Measurements from ENCODE around the gene FCHSD1. TPM values are rescaled to one million over a fixed set of nuclear protein-coding genes. Genes with fewer than 3 reads are reported as not detected.

The FCHSD1 gene
- total RNA-seq, 2 donors from 2014 or later = 42.6 to 47.0 TPM

DNA sequence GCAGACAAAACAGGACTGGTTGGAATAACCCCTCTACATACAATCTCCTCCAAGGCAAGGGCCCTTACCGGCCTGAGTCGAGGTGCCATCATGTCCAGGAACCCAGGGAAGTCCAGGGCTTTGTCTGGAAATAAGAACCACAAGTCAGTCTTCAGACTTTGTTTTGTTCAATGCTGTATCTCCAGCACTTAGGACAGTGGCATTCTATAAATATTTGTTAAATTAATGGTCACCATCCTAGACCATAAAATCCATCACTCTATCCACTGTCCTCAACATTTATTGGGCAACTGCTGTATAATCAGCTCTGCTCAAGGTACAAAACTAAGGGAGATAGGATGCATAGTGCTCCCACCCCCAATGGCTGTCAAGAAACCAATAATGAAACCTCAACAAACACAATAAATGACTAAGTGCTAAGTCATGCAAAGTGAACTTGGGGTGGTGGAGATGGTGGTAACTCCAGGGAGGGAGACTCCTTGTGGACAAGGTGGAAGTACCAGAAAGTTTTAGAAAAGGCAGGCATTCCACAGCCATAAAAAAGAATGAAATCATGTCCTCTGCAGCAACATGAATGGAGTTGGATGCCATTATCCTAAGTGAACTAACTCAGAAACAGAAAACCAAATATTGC lies 9.5 kb downstream of the FCHSD1 start:
- no peak for ATAC-seq (ENCODE audit: insufficient number of reproducible peaks, low FRiP score, low read depth)
- Histone ChIP-seq H3K36me3 (peaks cover 21% of the 10 kb centered on the region), H3K9me3 (no peaks in the 10 kb centered on the region), H3K4me3 (no peak overlapping the region), H3K27ac (no peak overlapping the region), H3K4me1 (ENCODE audit: control insufficient read depth in 1 of 2, low read depth in 2 of 2) (peaks cover 0 to 8% of the 10 kb centered on the region in 2 donors), H3K27me3 (replicated peaks; ENCODE audit: insufficient read depth) (no peaks in the 10 kb centered on the region)
- no peak for DNase-seq (ENCODE audit: low spot score)
- TF ChIP-seq, protein P1, sequence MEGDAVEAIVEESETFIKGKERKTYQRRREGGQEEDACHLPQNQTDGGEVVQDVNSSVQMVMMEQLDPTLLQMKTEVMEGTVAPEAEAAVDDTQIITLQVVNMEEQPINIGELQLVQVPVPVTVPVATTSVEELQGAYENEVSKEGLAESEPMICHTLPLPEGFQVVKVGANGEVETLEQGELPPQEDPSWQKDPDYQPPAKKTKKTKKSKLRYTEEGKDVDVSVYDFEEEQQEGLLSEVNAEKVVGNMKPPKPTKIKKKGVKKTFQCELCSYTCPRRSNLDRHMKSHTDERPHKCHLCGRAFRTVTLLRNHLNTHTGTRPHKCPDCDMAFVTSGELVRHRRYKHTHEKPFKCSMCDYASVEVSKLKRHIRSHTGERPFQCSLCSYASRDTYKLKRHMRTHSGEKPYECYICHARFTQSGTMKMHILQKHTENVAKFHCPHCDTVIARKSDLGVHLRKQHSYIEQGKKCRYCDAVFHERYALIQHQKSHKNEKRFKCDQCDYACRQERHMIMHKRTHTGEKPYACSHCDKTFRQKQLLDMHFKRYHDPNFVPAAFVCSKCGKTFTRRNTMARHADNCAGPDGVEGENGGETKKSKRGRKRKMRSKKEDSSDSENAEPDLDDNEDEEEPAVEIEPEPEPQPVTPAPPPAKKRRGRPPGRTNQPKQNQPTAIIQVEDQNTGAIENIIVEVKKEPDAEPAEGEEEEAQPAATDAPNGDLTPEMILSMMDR (IDR thresholded peaks at IDR 0.05) = no peak

DNA sequence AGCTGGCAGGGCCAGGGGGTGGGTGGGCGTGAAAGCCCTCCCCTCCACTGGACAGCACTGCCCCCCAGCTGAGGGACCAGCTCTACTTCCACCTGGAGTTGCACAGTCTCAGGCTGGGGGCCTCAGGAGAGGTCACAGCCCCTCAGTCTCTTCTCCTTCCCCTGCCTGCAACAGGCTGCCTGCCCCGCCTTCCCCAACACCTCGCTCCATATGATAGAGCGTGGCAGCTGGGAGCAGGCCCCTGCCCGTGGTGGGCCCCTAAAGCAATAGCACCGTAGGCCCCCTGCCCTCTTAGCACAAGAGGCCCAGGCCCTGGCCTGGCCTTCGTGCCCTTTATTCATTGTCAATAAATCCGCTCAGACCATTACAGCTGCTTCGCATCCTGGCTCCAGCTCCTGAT lies 10.5 kb downstream of the FCHSD1 start:
- ATAC-seq (ENCODE audit: insufficient number of reproducible peaks, low FRiP score, low read depth) (no peak), DNase-seq (ENCODE audit: low spot score) (no peak)
- Histone ChIP-seq H3K27me3 (replicated peaks; ENCODE audit: insufficient read depth) (no peaks in the 10 kb centered on the region), H3K27ac (no peak overlapping the region), H3K9me3 (no peaks in the 10 kb centered on the region), H3K4me1 (ENCODE audit: control insufficient read depth in 1 of 2, low read depth in 2 of 2) (peaks cover 3 to 12% of the 10 kb centered on the region in 2 donors), H3K36me3 (peaks cover 11% of the 10 kb centered on the region), H3K4me3 (no peak overlapping the region)
- TF ChIP-seq, protein P1 (IDR thresholded peaks at IDR 0.05) = no peak

DNA sequence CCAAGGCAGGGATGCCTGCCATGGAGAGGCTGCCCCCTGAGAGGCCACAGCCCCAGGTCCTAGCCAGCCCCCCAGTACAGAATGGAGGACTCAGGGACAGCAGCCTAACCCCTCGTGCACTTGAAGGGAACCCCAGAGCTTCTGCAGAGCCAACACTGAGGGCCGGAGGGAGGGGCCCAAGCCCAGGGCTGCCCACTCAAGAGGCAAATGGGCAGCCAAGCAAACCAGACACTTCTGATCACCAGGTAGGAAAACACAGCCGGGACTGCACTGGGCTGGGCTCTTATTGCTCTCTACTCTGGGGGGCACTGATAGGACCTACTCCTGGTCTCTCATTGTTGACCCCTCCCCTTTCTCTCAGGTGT lies 11.2 kb downstream of the FCHSD1 start:
- DNase-seq (ENCODE audit: low spot score) (no peak), ATAC-seq (ENCODE audit: insufficient number of reproducible peaks, low FRiP score, low read depth) (no peak)
- Histone ChIP-seq H3K27ac (no peak overlapping the region), H3K36me3 (peaks cover 4% of the 10 kb centered on the region), H3K27me3 (replicated peaks; ENCODE audit: insufficient read depth) (no peaks in the 10 kb centered on the region), H3K9me3 (no peaks in the 10 kb centered on the region), H3K4me3 (no peak overlapping the region), H3K4me1 (ENCODE audit: control insufficient read depth in 1 of 2, low read depth in 2 of 2) (peaks cover 8 to 19% of the 10 kb centered on the region in 2 donors)
- TF ChIP-seq, protein P1 (IDR thresholded peaks at IDR 0.05) = no peak

DNA sequence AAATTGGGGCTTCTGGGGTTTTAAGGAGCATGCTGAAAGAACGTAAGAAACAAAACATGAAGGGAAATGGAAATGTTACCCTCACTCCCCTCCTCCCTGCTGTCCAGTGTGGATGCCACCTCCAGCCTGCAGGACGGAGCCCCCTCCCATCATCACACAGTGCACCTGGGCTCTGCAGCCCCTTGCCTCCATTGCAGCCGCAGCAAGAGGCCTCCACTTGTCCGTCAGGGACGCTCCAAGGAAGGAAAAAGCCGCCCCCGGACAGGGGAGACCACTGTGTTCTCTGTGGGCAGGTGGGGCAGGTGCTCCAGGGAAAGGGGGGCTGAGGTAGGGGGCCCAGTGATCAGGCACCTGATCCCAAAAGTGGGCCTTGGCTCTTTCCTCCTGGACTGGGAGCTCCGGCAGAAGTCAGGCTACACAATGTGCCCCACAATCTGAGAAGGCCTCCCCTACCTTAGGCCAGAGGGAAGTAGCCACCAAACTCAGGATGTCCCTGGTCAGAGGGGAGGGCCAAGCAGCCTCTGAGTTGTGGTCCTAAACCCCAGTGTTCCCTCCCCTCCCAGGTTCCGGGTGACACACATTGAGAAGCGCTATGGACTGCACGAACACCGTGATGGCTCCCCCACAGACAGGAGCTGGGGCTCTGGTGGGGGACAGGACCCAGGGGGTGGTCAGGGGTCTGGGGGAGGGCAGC lies 11.7 kb downstream of the FCHSD1 start:
- no peak overlapping the region for H3K27ac ChIP-seq
- TF ChIP-seq, protein P1 (IDR thresholded peaks at IDR 0.05) = no peak
- no peaks in the 10 kb centered on the region for H3K9me3 ChIP-seq
- H3K4me1 ChIP-seq (ENCODE audit: control insufficient read depth in 1 of 2, low read depth in 2 of 2) = peaks cover 9 to 24% of the 10 kb centered on the region in 2 donors
- H3K27me3 ChIP-seq (replicated peaks; ENCODE audit: insufficient read depth) = no peaks in the 10 kb centered on the region
- peaks cover 3% of the 10 kb centered on the region for H3K36me3 ChIP-seq
- no peak for DNase-seq (ENCODE audit: low spot score)
- ATAC-seq (ENCODE audit: insufficient number of reproducible peaks, low FRiP score, low read depth) = no peak
- H3K4me3 ChIP-seq = no peak overlapping the region

DNA sequence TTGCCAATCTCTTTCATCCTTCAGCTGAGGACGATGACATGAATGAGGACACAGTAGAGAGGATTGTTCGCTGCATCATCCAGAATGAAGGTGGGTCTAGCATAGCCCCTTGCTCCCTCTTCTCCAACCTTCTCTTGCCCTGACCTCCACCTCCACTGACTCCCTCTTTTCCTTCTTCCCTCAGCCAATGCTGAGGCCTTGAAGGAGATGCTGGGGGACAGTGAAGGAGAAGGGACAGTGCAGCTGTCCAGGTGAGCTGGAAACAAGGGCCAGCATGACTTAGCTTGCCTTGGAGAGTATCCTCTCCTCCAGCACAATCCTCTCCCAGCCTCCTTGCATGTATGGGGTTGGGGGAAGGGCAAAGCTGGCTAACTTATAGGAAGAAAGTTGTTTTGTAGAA lies 12.4 kb downstream of the FCHSD1 start:
- Histone ChIP-seq H3K36me3 (peaks cover 3% of the 10 kb centered on the region), H3K4me3 (no peak overlapping the region), H3K9me3 (no peaks in the 10 kb centered on the region), H3K27ac (no peak overlapping the region), H3K27me3 (replicated peaks; ENCODE audit: insufficient read depth) (no peaks in the 10 kb centered on the region), H3K4me1 (ENCODE audit: control insufficient read depth in 1 of 2, low read depth in 2 of 2) (peaks cover 9 to 28% of the 10 kb centered on the region in 2 donors)
- no peak for ATAC-seq (ENCODE audit: insufficient number of reproducible peaks, low FRiP score, low read depth)
- TF ChIP-seq, protein P1 (IDR thresholded peaks at IDR 0.05) = no peak
- DNase-seq (ENCODE audit: low spot score) = no peak

Measured in thoracic aorta (tissue), 2 donors.